B cell (primary cell): ENCODE data around the gene C21orf58.

Source experiments
- EZH2 ChIP-seq: IDR thresholded peaks from 2 replicates; pipeline ENCODE4 v1.6.1; 2012; ENCODE audit warnings: borderline replicate concordance, low read depth, mild to moderate bottlenecking, moderate library complexity, low read length; ENCODE audit not compliant: insufficient read depth, poor library complexity, severe bottlenecking
- TF ChIP-seq, protein P1 (sequence below): fragments of 200-600 bp; IDR thresholded peaks from one replicate; pipeline ENCODE4 v1.8.0; 2022; ENCODE audit warnings: antibody characterized with exemption, mild to moderate bottlenecking

DNA sequence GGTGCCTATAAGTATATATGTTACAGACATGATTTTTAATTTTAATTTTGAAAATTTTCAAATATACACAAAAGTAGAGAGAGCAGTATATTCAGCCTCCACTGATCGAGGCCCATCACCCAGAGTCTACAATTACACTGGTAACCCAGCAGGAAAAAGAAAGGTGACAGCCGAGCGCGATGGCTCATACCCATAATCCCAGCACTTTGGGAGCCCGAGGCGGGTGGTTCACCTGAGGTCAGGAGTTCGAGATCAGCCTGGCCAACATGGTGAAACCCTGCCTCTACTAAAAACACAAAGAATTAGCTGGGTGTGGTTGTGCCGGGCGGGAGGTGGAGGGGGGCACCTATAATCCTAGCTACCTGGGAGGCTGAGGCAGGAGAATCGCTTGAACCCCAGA is 36.1 kb downstream of the C21orf58 start:
- TF ChIP-seq, protein P1, sequence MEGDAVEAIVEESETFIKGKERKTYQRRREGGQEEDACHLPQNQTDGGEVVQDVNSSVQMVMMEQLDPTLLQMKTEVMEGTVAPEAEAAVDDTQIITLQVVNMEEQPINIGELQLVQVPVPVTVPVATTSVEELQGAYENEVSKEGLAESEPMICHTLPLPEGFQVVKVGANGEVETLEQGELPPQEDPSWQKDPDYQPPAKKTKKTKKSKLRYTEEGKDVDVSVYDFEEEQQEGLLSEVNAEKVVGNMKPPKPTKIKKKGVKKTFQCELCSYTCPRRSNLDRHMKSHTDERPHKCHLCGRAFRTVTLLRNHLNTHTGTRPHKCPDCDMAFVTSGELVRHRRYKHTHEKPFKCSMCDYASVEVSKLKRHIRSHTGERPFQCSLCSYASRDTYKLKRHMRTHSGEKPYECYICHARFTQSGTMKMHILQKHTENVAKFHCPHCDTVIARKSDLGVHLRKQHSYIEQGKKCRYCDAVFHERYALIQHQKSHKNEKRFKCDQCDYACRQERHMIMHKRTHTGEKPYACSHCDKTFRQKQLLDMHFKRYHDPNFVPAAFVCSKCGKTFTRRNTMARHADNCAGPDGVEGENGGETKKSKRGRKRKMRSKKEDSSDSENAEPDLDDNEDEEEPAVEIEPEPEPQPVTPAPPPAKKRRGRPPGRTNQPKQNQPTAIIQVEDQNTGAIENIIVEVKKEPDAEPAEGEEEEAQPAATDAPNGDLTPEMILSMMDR, result no peak
- TF ChIP-seq EZH2, result no peak
